Ureter (tissue), 1 donor: Measurements from ENCODE around the gene CDH6. TPM values are rescaled to one million over a fixed set of nuclear protein-coding genes. Genes with fewer than 3 reads are reported as not detected.

ENCODE experiments used
- DNase-seq: peaks from one replicate; pipeline ENCODE4 v3.0.0-alpha.2; 2020; ENCODE audit warnings: low spot score
- total RNA-seq: library from RNA; stranded (reverse); gene quantifications from one replicate; pipeline ENCODE4 v1.2.4, GENCODE V29; 2023
- donor health status: DM: yes; HTN: yes; CAD: no.

The CDH6 gene
- 3.4 TPM for total RNA-seq

GRCh38 chr5:31193591-31194467 is at the start of gene CDH6:
Gene CDH6 (plus strand): TSS chr5:31193686. CDS start chr5:31267474, 73,788 bp downstream.
- no peak for DNase-seq

- no peak for DNase-seq
These were observed 49.1 kb upstream of the CDH6 start for GRCh38 chr5:31144364-31144763.

DNA sequence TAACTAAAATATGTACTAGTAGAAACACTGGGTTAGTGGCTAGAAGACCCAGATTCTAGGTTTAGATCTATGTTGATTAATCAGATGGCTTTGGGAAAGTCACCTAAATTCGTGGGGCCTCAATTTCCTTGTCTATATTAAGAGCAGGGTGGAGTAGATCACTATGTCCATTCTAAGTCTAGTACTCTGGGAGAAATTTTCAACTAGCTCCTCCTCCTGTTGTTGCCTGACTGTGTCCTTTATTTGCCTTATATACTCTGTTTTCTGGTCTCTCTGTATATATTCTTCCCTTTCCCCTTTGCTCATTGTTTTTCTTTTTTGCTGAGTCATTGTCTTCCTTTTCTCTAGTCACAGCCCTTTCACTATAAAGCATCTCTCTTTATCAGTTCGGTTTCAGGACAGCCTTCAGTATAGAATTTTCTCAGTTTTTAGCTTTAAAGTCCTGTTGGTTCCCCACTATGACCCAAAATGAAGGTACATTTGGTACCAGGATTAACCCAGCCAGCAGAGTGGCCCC is 44.5 kb upstream of the CDH6 start:
- DNase-seq = no peak

DNA sequence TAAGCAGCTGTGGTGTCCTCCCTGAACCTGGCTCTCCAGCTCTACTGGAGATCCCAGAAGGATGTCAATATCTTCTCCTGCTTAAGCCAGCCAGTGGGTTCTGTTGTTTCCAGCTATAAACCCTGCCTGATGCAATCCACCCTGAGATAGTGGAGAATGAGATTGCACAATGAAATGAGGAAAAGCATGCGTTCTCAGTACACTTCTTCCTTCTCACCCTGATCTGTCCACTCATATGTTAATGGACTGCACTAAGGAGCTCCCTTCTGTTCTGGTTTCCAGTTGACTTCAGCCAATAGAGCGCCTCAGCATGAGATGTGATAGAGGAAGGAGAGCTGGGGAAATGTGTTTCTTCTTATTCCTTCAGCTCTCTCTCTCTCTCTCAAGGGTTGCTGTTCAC is 40.0 kb upstream of the CDH6 start:
- DNase-seq = no peak

- no peak for DNase-seq
These were observed 36.8 kb upstream of the CDH6 start for GRCh38 chr5:31156631-31157160.

GRCh38 chr5:31157720-31158119 is 35.8 kb upstream of the CDH6 start:
- no peak for DNase-seq

DNA sequence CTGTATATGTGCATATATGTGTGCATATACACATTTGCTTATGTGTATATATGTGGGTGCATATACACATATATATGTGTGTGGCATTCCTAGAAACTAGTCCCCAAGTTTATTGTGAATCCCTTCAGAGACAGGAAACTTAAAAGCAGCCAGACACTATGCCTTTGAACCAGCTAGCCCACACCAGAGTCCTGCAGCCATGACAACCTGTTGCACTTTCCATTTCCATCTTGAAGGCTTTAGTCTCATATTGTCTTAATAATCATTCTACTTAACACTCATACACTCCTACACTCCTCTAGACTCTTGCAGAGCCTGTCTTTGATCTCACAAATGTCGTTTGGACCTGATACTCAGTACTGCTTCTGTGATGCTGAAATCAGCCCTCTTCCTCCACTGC is 34.8 kb upstream of the CDH6 start:
- DNase-seq = no peak

DNA sequence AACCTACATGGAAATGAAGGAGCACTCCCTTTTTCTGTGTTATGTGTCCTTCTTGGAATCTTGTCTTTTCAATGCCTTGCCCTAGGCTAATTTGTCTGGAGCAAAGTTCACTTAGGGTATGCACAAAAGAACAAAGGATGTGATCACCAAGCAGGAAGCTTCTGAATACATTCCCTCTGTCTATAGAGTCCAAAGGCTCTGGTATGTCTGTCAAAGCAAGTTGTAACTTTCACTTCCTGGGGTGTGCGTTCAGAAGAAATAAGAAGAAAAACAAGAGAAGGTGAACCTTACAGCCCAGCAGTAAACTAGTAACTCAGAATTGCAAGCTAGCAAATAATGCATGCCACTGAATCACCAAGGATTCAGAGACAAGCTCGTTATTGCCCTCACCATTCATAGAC is 31.7 kb upstream of the CDH6 start:
- DNase-seq = no peak

DNA sequence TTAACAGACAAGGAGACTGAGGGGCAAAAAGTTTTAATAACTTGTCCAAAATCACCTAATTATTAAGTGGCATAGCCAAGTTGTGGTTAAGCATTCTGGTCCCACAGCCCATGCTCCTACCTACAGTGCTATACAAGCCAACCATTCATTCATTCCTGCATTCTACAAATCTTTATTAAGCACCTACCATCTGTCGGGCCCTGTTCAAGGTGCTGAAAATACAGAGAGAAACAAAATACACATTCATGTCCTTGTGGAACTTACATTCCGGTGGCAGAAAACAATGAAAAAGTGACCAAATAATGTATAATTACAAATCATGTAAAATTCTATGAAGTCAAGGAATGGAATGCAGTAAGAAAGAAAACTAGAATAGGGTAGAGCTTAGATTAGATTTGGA is 27.8 kb upstream of the CDH6 start:
- DNase-seq = no peak

DNA sequence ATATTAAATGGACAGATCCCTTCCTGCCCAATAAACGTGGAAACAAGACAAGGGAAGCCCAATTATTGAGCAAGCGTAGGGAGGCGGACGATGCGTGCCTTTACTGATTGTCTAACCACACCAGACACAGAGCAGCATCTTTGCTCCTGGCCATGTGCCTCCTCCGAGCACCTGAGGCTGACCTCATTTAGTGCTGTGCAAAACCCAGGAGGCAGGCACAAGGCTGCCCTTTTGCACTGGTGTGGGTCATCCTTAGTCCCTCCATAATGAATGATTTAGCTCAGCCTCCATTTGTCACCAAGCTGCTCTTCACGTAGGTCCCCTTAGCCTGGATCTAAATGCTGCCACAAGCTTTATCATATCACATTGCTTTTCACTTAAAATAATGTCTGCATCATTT is 24.1 kb upstream of the CDH6 start:
- no peak for DNase-seq

- no peak for DNase-seq
These were observed 20.6 kb upstream of the CDH6 start for GRCh38 chr5:31172881-31173280.

DNA sequence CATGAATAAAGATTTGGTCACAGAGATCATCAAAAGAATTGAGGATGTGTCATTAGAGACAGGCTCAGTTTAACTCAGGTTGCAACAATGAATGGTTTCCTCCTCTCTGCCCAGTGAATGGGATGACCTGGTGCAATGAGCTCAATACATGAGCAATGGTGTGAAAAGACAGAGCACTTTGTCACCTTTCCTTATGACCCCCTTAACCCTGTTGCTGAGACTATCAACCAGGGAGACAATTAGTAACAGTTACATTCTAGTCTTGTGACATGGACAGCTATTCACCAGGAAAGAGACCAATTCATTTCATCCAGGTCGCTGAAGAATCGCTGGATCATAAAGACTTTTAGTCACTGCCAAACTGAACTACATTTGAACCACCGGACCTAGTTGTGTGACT is 19.9 kb upstream of the CDH6 start:
- no peak for DNase-seq

GRCh38 chr5:31181376-31181987 is 12.0 kb upstream of the CDH6 start:
- no peak for DNase-seq

- DNase-seq = no peak
These were observed 11.3 kb upstream of the CDH6 start for GRCh38 chr5:31182136-31182535.

GRCh38 chr5:31185951-31186350 is 7.5 kb upstream of the CDH6 start:
- no peak for DNase-seq

GRCh38 chr5:31186672-31187267 is 6.7 kb upstream of the CDH6 start:
- DNase-seq = no peak

DNA sequence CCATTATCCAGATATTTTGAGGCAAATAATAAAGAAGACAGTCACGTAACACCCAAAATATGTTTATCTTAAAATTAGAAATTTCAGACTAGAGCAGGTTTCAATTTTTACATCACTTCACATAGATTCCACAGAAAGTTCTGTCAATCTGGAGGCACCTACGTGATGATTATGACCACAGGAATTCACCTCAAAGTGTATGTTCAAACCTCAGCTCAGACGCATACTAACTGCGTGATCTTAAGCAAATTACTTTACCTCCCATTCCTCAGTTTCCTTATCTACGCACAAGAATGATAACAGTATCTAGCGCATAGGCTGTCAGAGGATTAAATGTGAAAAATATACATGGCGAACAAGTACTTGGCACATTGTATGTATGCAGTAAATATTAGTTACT is 5.9 kb upstream of the CDH6 start:
- no peak for DNase-seq

- no peak for DNase-seq
These were observed 1.0 kb upstream of the CDH6 start for GRCh38 chr5:31192442-31192841.

GRCh38 chr5:31193116-31193515 is 370 bp upstream of the CDH6 start:
- no peak for DNase-seq

DNA sequence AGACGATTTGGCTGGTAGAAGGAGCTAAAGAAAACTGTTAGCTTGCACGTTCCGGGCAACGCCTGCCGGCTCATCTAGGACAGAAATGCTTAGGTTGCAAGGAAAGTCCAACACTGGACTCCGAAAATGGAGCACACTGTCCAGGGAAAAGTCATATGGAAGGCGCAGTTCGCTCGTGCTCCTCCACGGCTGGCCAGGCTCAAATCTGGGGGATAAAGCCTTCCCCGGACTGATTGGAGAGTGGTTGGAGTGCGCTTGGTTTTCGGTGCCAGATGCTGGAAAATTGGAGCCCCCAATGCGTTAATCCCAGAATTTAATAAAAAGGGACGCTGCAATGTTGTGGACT is 955 bp downstream of the CDH6 start:
- no peak for DNase-seq

GRCh38 chr5:31194892-31195555 is 1.5 kb downstream of the CDH6 start:
- no peak for DNase-seq

DNA sequence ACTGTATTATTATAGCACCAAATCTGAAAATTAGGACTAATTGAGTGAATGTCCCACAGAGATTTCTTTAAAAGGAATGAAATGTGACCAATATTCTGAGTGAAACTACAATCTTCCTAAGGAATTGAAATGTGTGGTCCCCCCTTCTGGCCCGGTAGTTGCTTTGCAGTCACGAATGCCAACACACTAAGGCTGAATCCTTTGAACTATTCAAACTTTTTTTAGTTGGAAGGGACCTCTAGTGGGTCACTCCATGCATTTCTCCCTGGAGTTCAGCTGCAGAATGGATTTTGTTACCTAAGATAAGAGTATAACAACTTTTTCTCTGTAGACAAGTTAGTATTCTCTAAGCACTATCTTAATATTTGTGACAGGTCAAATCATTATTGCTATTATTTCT is 2.8 kb downstream of the CDH6 start:
- no peak for DNase-seq
